Peyer's patch (tissue), 4 donors: ENCODE results near the gene ZC3HAV1. TPM values are rescaled to one million over a fixed set of nuclear protein-coding genes. Genes with fewer than 3 reads are reported as not detected.

Experiments used
- DNase-seq, 3 donors: peaks; one replicate each; pipeline ENCODE4 v3.0.0-alpha.2; 2017 to 2019
- H3K27ac ChIP-seq, 4 donors: fragments of 200-600 bp; sonication (generic); one replicate each; pipeline ENCODE4 v1.5.1; 2016 to 2019
- H3K27me3 ChIP-seq, 2 donors: fragments of 200-600 bp; sonication (generic); one replicate each; pipeline ENCODE4 v1.5.1; 2019
- H3K36me3 ChIP-seq, 3 donors: fragments of 200-600 bp; sonication (generic); one replicate each; pipeline ENCODE4 v1.5.1; 2016 to 2019
- H3K4me1 ChIP-seq, 4 donors: fragments of 200-600 bp; sonication (generic); one replicate each; pipeline ENCODE4 v1.5.1; 2016 to 2019
- H3K4me3 ChIP-seq, 4 donors: fragments of 200-600 bp; sonication (generic); 1 replicate in 3 of 4; 2 replicates in 1 of 4; pipeline ENCODE4 v1.5.1; 2016 to 2019; ENCODE audit warnings: mild to moderate bottlenecking in 1 of 4
- H3K9me3 ChIP-seq, 4 donors: fragments of 200-600 bp; sonication (generic); one replicate each; pipeline ENCODE4 v1.5.1; 2016 to 2019; ENCODE audit warnings: mild to moderate bottlenecking in 1 of 4
- CTCF ChIP-seq, 6 experiments: fragments of 450-650 bp in 4 of 6; fragments of 200-600 bp in 2 of 6; sonication (generic) in 1 of 6; IDR thresholded peaks; one replicate each; pipeline ENCODE4 v1.5.1; 2017 to 2019; ENCODE audit warnings: antibody characterized with exemption in 6 of 6, mild to moderate bottlenecking in 3 of 6, moderate library complexity in 1 of 6
- POLR2A ChIP-seq, 2 donors: fragments of 450-650 bp; IDR thresholded peaks; one replicate each; pipeline ENCODE4 v1.5.1; 2017; ENCODE audit warnings: antibody characterized with exemption in 2 of 2, mild to moderate bottlenecking in 2 of 2, moderate library complexity in 2 of 2
- total RNA-seq, 4 donors: library from RNA; depleted of rRNA; stranded (reverse); fragments of >200 nt; gene quantifications; one replicate each; pipeline ENCODE4 v1.1.0, GENCODE V29; 2016

ZC3HAV1 gene
- total RNA-seq: 10 to 100 TPM; 23.5 to 42.1 (median 32.7) TPM

GRCh38 chr7:139109188-139109982 lies at the start of gene ZC3HAV1:
Gene ZC3HAV1 (minus strand): TSS chr7:139109720. CDS start chr7:139109331, 389 bp downstream.
- no peaks in the 10 kb centered on the region for H3K9me3 ChIP-seq
- TF ChIP-seq POLR2A (IDR thresholded peaks at IDR 0.05) (peak; percentile 74 to 89), CTCF (IDR thresholded peaks at IDR 0.05) (peak in 3 of 6 experiments; percentile 21 to 43 (median 37))
- peak; percentile 92 to 97 (median 94) for DNase-seq
- H3K27me3 ChIP-seq: no peaks in the 10 kb centered on the region
- H3K4me1 ChIP-seq: peaks cover 0 to 30% (median 2%) of the 10 kb centered on the region in 4 donors
- H3K36me3 ChIP-seq: no peaks in the 10 kb centered on the region
- H3K27ac ChIP-seq: peak within 1 kb of the TSS; percentile 96 to 99 (median 97)
- peak within 1 kb of the TSS; percentile 69 to 98 (median 90) for H3K4me3 ChIP-seq

GRCh38 chr7:139153832-139154231 lies 44.3 kb upstream of the ZC3HAV1 start:
- DNase-seq: no peak
- Histone ChIP-seq H3K4me1 (no peaks in the 10 kb centered on the region), H3K27me3 (no peaks in the 10 kb centered on the region), H3K36me3 (no peaks in the 10 kb centered on the region), H3K27ac (no peak overlapping the region), H3K9me3 (no peaks in the 10 kb centered on the region), H3K4me3 (no peak overlapping the region)
- no peak for TF ChIP-seq POLR2A (IDR thresholded peaks at IDR 0.05)
- TF ChIP-seq CTCF (IDR thresholded peaks at IDR 0.05): no peak

- no peak for DNase-seq
- TF ChIP-seq POLR2A (IDR thresholded peaks at IDR 0.05) (no peak), CTCF (IDR thresholded peaks at IDR 0.05) (no peak)
- Histone ChIP-seq H3K4me3 (no peak overlapping the region), H3K9me3 (no peaks in the 10 kb centered on the region), H3K4me1 (no peaks in the 10 kb centered on the region), H3K27ac (no peak overlapping the region), H3K27me3 (no peaks in the 10 kb centered on the region), H3K36me3 (no peaks in the 10 kb centered on the region)
Observed at GRCh38 chr7:139152149-139152548, 42.6 kb upstream of the ZC3HAV1 start.

- TF ChIP-seq CTCF (IDR thresholded peaks at IDR 0.05) (no peak), POLR2A (IDR thresholded peaks at IDR 0.05) (no peak)
- no peak overlapping the region for H3K4me3 ChIP-seq
- H3K27me3 ChIP-seq: no peaks in the 10 kb centered on the region
- no peaks in the 10 kb centered on the region for H3K36me3 ChIP-seq
- no peaks in the 10 kb centered on the region for H3K4me1 ChIP-seq
- H3K27ac ChIP-seq: no peak overlapping the region
- no peak for DNase-seq
- H3K9me3 ChIP-seq: no peaks in the 10 kb centered on the region
Observed at GRCh38 chr7:139139150-139139549, 29.6 kb upstream of the ZC3HAV1 start.

GRCh38 chr7:139133335-139134139 lies 24.0 kb upstream of the ZC3HAV1 start:
- TF ChIP-seq CTCF (IDR thresholded peaks at IDR 0.05) (no peak), POLR2A (IDR thresholded peaks at IDR 0.05) (peak in 1 of 2 donors; percentile 14)
- H3K9me3 ChIP-seq: no peaks in the 10 kb centered on the region
- H3K4me3 ChIP-seq: peak overlapping the region; percentile 36 to 52 (median 46)
- no peaks in the 10 kb centered on the region for H3K27me3 ChIP-seq
- H3K27ac ChIP-seq: peak overlapping the region in 2 of 4 donors; percentile 9 to 58
- no peaks in the 10 kb centered on the region for H3K4me1 ChIP-seq
- DNase-seq: peak; percentile 82 to 93 (median 85)
- no peaks in the 10 kb centered on the region for H3K36me3 ChIP-seq
